ENCODE results near the gene GTF2A2.
A peak's percentile ranks its signal among the peaks of the same experiment; 100 is the strongest.
"Not testable (repeated sequence)": the region's sequence is repeated elsewhere in the genome, so short reads cannot be mapped to it uniquely, and the experiment has no call there.

The GTF2A2 gene, protein sequence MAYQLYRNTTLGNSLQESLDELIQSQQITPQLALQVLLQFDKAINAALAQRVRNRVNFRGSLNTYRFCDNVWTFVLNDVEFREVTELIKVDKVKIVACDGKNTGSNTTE

DNA sequence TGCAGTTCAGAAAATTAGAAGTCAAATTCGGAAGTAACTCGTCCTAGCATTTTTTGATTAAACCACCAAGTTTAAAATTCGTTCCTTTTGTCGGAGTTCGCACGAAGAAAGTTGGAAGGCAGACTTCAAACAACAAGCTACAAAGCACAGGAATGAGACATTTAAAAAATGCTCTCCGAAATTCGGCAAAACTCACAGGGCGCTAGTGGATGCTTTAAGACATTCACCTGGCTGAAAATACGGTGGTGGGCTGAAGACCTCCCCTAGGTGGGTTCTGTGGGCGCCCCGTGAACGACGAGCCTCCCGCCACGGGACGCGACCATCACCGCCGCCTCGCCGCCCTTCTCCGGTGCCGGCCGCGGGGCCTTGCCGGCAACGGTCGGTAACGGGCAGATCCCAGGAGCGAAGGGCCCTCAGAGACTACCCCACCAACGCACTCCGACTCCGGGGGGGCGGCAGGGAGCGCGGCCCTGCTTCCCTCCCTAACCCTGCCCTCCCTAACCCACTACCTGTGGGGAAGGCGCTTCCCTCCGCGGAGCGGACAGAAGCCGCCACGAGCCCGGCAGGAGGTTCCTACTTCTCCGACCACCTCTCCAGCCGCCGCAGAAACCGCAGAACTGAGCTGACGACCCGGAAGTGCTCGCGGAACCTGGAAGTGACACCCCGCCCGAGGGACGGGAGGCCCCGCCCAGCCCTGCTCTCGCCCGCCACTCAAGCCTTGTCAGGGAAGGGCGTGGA is at the start of gene GTF2A2:
GTF2A2 (minus strand) TSS at position 619 of the 738 bp plus-strand sequence. CDS start 5,238 bp downstream, outside the sequence.
- peak; percentile 94 for DNase-seq

DNA sequence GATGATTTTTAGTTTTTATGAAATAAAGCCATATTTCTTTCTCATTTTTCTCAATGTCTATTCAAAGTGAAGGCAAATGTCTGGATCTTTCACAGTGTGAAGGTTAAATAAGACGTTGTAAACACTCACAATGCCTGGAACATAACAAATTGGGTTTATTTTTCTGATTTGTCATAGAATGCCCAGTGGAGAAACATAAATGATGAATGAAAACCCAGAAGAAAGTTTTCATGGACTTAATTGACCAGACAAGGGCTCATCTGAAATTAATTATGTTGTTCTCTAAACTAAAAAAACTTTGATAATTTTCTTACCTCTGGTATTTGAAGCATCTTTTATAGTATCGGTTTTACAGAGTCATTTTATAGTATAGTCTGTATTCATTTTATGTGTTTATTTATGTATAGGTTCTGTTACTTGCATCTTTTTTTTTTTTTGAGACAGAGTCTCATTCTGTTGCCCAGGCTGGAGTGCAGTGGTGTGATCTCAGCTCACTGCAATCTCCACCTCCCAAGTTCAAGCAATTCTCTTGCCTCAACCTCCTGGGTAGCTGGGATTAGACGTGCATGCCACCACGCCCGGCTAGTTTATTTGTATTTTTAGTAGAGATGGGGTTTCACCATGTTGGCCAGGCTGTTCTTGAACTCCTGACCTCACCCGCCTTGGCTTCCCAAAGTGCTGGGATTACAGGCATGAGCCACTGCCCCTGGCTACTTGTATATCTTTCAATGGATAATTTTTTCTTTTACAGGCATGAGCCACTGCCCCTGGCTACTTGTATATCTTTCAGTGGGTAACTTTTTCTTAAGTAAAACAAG is 46.9 kb upstream of the GTF2A2 start:
- no peak for DNase-seq

DNA sequence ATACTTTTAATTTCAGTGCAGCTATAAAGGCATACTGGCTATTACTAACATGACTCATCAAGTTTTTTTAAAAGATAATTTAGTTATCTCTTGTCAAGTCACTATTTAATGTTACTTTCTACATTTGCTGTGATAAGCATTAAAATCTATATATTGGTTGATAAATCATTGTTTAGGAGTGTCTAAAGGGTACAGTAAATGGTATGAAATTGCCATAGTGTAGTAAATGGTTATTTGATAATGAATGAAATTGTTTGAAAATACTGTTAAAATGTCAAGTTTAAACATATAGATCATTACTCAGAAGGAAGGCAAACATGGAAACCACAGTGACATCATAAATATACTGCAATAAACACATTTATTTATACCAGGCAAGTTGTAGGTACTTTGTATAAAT is 45.0 kb upstream of the GTF2A2 start:
- DNase-seq: no peak

DNA sequence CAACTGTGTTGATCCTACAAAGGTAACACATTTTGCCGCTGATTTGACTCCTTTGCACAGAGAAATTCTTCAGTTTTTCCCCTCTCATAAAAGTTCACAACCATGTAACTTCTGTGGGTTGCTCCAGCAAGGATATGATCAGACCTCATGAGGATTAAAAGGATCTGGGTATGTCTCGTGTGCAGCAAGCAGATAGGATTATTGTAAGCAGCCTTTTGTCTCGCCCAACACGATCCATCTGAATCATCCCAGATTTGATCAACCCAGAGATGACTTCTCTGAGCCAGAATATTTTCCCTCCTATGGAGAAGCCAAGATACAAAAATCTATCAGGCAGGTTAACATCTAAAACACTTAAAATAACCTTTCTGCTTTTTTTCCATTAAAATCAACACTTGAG is 44.6 kb upstream of the GTF2A2 start:
- no peak for DNase-seq

DNA sequence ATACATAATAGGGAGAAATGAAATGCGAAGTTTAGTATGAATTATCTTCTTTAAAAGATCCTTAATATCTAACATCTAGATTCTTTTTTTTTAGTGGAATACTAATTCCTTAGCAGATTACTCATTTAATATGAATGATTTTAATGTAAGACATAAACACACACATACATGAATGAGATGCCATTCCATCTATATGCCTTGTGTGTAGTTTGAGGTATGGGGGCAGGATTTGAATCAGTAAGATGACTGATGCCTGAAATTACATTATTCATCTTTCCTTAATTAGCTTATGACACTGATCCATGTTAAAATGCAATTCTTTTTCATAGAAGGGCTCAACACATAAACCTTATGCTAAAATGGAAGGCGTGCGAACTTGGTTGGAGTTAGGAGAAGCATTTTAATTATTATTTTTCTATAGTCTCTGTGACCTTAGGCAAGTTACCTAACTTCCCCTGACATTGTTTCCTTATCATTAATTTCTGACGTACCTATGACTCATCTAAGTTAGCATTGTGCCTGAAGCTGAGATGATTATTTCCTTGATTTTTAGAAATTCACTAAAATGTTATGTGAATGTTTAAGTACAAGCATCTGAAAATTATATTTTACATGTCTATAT is 42.6 kb upstream of the GTF2A2 start:
- DNase-seq: no peak

DNA sequence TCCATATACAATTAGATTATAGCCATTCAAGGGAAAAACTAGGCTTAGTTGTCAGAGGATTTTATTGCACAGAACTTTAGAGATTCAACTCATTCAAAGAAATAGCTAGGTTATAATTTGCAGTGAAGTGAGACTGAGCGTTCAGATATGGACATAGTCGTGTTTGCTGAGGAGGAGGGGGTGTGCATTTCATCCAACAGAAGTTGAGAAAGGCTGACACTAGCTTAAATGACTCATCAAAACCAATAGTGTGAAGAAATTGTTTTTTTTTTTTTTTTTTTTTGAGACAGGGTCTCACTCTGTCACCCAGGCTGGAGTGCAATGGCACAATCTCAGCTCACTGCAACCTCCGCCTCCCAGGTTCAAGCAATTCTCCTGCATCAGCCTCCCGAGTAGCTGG is 40.8 kb upstream of the GTF2A2 start:
- not testable (repeated sequence) for DNase-seq

DNA sequence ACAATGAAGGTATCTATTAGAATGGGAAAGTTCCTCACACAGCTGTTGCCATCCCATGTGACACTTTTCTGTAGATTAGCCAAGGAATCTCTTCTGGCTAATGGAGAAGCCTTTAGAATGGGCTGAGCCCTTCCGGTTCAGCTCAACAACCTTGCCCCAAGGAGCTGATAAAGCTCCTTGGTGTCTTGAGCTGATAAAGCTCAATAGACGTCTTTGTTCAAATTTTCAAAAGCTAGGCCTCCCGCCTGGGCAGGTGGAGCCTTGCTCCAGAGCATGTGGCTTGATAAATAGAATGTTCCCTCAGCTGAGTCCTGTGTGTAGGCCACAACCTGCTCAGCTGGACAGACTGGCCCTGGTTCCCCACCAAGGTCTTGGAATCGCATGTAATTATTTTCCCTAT is 39.0 kb upstream of the GTF2A2 start:
- DNase-seq: no peak

DNA sequence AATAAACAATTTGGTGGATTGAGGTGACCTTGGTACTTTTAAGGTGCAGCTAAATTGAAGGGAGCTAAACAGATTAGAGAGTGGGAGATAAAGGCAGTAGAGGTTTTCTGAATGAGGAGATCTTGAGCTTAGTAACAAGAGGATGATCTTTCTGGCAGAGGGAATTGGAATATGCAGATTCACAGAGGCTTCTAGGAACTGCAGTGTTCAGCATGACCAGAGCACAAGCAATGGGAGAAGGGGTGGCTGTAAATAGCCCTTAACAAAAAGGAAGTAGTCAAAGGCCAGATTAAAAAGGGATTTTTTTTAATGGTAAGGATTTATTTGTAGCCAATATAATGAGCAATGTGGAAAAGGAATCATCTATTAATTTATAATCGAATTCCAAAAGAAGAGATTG is 37.5 kb upstream of the GTF2A2 start:
- no peak for DNase-seq

DNA sequence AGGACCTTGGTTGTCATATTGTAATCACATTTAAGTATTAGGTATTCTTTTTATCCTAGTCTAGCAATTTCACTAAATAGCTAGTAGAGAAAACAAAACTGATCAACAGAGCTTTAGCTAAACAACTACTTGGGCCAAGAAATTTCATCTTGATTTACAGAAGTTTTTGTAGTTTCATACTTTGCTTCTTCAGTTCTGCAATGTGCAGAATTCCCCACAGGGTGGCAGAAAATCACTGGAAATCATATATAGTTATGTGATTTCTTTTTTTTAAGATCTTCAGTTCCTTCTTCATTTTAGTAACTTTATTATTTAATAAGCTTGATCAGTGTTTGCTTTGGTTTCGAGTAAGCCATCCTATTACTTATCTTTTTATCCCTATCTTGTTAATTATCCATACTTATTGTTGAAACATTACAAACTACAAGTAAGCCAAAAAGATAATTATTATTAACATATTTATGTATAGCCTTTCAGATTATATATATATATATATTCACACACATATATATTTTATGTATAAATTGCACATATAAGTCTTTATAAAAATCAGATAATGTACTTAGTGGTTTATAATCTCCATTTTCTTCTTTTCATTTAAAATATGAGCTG is 34.0 kb upstream of the GTF2A2 start:
- DNase-seq: peak; percentile 60

DNA sequence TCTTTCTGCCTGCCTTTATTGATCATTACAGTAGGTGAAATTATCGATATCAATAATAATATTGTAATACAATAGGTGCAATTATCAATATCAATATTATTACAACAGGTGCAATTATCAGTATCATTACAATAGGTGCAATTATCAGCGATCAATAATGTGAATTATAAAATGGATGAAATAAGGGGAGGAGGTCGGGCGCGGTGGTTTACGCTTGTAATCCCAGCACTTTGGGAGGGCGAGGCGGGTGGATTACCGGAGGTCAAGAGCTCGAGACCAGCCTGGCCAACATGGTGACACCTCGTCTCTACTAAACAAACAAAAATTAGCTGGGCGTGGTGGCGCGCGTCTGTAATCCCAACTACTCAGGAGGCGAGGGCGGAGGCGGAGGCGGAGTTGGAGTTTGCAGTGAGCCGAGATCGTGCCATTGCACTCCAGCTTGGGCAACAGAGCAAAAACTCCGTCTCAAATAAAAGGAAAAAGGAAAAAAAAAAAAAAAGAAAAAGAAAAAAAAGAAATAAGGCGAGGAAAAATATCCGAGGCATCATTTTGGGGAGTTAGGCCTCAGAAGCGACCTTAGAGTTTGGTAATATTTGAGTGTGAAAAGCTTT is 32.4 kb upstream of the GTF2A2 start:
- DNase-seq: peak; percentile 85

DNA sequence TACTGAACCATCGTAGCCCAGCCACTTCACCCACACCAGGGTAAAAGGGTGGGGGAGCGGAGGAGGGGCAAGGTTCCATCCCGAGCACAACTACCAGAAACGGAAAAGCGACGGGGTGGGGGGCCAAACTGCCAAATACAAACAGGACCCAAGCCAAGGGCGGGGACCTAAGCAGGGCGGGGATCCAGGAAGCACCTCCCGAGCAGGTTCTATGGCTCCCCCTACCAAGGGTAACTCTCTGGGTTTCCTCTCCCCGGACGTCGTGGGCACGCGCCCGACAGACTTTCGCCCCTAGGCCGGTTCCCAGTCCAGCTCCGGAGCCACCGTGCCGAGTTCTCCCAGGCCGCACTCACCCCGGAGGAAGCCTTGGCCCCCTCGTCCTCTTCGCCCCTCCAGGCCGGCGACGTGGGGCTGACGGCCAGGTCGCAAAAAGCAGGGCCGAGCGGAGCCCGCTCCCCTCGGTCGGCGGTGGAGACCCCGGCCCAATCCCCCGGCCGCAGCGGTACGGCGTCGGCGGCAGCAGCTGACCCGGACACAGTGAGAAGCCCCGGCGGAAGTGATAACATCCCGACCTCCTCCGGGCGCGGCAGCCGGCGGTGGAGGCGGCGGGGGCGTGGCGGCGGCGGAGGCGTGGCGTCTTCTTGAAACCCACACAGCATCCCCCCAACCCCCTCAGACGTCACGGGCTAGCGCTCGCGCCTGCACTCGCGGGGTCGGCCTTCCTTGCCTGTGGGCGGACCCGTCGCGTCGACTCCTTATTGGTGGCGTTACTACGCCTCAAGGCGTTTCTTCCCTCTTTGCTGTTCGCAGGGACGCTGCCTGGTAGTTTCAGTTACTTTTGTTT is 31.7 kb upstream of the GTF2A2 start, which contains the start of gene BNIP2:
BNIP2 (minus strand) TSS at position 539 of the 844 bp plus-strand sequence. CDS start 6,863 bp downstream, outside the sequence.
- peak; percentile 99 for DNase-seq

DNA sequence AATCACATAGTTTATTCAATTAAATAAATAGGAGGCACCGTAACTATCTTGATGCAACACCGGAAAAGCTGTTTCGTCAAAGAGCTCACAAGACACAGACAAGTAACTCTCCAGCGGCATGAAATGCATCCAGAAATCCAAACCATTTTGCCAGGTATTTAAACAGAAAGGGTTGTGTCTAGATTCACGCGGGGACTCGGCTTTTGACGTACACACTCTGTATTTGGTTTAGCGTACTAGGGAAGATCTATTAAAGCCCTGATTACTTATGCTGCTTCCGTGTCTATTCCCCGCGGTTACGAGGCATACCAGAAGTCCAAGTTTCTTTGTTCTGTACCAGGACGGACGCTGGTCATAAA is 31.1 kb upstream of the GTF2A2 start:
- peak; percentile 51 for DNase-seq

DNA sequence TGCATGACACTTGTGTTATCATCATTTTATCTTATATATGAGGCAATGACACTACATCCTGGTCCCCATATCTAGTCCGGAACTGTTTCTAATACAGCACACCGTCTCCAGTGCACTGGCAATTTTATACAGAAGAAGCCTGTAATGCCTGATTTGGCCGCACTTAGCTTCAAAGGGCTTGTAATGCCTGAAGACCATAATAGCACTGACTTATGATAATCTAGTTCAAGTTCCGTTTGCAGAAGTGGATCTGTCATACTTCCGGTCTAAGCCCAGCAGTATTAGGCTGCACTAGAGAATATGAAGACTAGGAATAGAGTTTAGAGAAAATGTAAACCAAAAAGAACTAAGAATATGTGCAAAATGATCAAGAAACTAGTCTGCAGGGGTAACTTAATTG is 30.5 kb upstream of the GTF2A2 start:
- no peak for DNase-seq

DNA sequence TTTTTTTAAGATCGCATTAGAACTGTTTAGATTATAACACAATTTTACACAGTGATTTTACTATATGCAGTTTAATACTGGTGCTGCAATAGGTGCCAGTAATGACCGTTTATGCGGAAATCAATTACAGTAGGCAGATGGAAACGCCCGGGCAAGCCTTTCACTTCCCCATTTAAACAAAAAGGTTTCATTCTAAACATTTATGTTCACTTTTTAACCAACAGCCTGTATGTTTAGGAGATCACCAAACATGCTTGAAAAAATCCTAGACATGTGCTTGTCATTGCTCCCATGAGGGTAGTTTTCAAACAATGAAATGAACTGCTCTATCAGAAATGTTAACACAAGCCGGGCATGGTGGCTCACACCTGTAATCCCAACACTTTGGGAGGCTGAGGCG is 29.1 kb upstream of the GTF2A2 start:
- DNase-seq: no peak

DNA sequence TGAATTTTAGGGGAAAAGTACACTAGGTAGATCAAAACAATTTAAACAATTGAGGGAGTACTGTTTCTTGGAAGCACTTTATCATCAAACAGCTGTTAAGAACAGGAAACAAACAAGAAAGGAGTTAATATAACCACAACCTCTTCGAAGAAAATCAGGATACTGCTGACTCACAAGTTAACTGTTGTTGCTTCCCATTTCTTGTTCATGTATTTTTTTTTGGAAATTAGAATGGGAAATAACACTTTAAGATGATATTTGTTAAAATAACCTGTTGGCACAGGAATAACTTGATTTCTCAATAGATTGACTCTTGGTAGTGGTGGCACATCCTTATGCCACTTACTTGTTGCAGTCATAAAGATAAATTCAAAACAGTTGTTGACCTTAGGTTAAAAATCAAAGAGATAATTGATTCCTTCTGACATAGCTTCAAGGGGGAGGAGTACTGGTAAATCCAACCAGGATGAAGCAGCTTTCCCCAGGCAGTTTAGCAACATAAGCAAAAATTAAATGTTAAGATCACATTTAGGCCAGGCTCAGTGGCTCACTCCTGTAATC is 28.5 kb upstream of the GTF2A2 start:
- DNase-seq: no peak

DNA sequence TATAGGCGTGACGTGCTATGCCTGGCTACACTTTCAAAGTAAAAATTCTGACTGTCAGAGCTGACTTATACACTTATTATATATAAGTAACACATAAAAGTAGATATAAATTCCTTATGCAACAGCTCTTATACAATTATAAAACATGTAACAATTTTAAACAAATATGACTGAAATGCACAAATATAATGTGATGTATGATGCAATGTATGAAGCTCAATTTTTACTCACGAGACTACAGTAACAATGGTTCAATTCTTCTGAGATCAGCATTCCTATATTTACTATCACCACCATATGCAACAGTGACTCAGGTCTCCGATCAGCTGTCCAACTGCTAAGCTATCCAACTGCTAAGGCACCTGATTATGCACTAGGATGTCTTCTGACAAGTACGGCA is 23.6 kb upstream of the GTF2A2 start:
- DNase-seq: no peak

DNA sequence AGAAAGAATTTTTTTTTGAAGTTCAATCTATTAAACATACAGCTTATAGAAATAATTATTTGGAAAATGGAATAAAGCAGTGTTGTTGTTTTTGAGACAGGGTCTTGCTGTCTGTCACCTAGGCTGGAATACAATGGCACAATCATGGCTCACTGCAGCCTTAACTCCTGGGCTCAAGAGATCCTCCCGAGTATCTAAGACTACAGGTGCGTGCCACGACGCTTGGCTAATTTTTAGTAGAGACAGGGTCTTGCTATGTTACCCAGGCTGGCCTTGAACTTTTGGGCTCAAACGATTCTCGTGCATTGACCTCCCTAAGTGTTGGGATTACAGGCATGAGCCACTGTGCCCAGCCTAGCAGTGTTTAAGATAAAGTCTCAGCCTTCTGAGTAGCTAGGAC is 23.0 kb upstream of the GTF2A2 start:
- no peak for DNase-seq

DNA sequence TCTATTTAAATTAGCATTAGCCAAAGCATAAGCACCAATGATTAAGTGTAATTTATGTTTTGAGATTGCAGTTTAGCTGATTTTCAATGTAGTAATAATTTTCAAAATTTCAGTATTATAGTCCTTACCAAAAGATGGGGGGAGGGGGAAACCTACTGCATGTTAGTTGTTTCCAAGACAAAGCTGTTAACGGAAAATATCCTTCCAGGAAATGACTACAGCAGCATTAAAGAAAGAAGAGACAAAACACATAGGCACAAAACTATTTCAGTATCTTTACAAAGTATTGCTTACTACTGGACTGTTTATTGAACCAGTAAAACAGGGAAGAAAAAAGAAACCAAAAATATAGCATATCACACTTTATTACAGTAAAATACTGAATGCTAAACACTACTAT is 21.3 kb upstream of the GTF2A2 start:
- DNase-seq: no peak

DNA sequence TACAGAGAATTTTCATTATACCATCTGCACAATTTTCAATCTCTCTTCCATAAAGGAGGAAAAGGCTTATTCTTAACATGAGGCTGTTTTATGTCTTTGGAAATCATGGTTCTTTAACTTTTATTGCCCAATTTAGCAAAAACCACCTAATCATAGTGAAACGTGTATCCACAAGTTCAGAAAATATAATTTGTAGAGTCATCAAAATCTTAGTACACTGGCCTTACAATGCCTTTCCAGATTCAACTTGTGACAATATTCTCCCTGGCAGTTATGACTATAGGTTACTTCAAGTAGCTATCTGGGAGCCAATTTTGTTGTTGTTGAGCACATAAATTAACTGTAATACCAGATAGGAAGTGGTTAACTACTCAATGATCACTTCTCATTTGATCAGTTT is 20.9 kb upstream of the GTF2A2 start:
- DNase-seq: no peak

DNA sequence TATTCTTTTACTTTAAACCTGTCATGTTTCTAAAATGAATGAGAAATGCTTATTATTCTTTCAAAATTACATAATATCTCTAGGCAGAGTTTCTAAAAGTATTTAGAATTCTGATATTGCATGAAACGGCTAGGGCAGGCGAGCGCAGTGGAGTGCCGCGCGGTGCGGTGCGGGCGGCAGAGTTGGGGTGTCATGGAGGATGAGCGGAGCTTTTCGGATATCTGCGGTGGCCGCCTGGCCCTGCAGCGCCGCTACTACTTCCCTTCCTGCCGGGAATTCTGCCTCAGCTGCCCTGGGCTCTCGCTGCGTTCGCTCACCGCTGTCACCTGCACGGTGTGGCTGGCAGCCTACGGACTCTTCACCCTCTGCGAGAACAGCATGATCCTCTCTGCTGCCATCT is 19.2 kb upstream of the GTF2A2 start:
- DNase-seq: no peak

DNA sequence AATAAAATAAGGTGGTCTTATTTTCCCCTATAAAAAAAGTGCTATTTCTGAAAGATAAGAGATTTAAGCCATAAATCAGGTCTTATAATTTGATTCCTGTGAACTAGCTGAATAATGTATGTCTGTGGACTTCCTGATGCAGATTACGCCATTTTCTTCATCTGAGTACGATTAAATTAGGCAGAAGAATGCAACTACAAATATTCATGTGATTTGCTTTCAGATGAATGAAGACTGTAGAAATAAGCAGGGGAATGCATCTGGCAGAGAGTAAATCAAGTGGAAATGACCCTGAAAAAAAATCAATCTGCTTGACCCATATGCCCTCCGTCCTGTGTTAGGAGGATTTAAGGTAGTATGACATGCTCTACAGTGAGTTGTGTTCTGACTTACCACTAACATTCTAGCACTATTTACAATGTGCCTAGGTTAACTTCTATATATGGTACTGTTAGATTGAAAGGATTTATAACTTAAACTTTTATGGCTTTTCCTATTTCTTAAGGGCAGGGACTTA is 17.1 kb upstream of the GTF2A2 start:
- no peak for DNase-seq
